Panc1 (cell line): ENCODE measurements around the gene CRYAB. TPM values are rescaled to one million over a fixed set of nuclear protein-coding genes. Genes with fewer than 3 reads are reported as not detected.

Source experiments
- ATAC-seq: fragments of 200-7000 bp; cut with Tn5 transposase; 2 replicates; pipeline ENCODE4 v1.9.1; 2020; ENCODE audit warnings: mild to moderate bottlenecking, moderate library complexity
- BruUV-seq: library from RNA; stranded (reverse); fragments of 400-500 nt; replicated peaks from 2 replicates; lab custom pipeline; 2021; lab: Mats Ljungman, UMichigan
- CTCF ChIA-PET: fragments of 300-600 bp; sonication (Branson Sonifier 250); formaldehyde crosslinking; loops from one replicate; lab custom pipeline; 2022; ENCODE audit warnings: antibody characterized with exemption; lab: Charles Lee
- POLR2A ChIA-PET: fragments of 300-600 bp; sonication (Branson Sonifier 250); formaldehyde crosslinking; loops from one replicate; lab custom pipeline; 2022; ENCODE audit warnings: antibody characterized with exemption; lab: Charles Lee
- DNase-seq: peaks from one replicate; pipeline ENCODE4 v3.0.0-alpha.2; 2010; ENCODE audit warnings: low read depth, low spot score
- H3K27ac ChIP-seq: 2 replicates; pipeline ENCODE4 v1.5.1; 2011; ENCODE audit warnings: mild to moderate bottlenecking, low read length, inconsistent platforms
- H3K27me3 ChIP-seq: fragments of 200-500 bp; sonication (Bioruptor generic); 2 replicates; pipeline ENCODE4 v1.6.0; 2014; ENCODE audit warnings: low read length, inconsistent platforms; ENCODE audit not compliant: control insufficient read depth, insufficient read depth
- H3K36me3 ChIP-seq: fragments of 200-500 bp; sonication (Bioruptor generic); 2 replicates; pipeline ENCODE4 v1.5.1; 2014; ENCODE audit warnings: inconsistent platforms, mild to moderate bottlenecking, low read length, moderate library complexity; ENCODE audit not compliant: control insufficient read depth, insufficient read depth
- H3K4me1 ChIP-seq: 2 replicates; pipeline ENCODE4 v1.5.1; 2011; ENCODE audit warnings: inconsistent platforms, mild to moderate bottlenecking, low read length, moderate library complexity; ENCODE audit not compliant: control insufficient read depth, insufficient read depth
- H3K4me3 ChIP-seq, 2 experiments: 2 replicates each; pipeline ENCODE4 v1.5.1; 2011 to 2012; ENCODE audit warnings: low read depth in 2 of 2, low read length in 2 of 2, mild to moderate bottlenecking in 2 of 2, inconsistent platforms in 1 of 2, moderate library complexity in 1 of 2
- H3K9me3 ChIP-seq: fragments of 200-500 bp; sonication (Bioruptor generic); 2 replicates; pipeline ENCODE4 v1.5.1; 2014; ENCODE audit warnings: low read depth, mild to moderate bottlenecking, inconsistent platforms, low read length, moderate library complexity; ENCODE audit not compliant: control insufficient read depth, insufficient read depth
- CTCF ChIP-seq: fragments of 450-650 bp; IDR thresholded peaks from 2 replicates; pipeline ENCODE4 v1.5.1; 2017; ENCODE audit warnings: mild to moderate bottlenecking
- POLR2AphosphoS5 ChIP-seq: IDR thresholded peaks from 2 replicates; pipeline ENCODE4 v1.6.1; 2012; ENCODE audit warnings: mild to moderate bottlenecking, low read depth, low read length, moderate library complexity
- REST ChIP-seq, 2 experiments: IDR thresholded peaks; 2 replicates each; pipeline ENCODE4 v1.6.1; 2011 to 2012; ENCODE audit warnings: low read depth in 2 of 2, control low read depth in 1 of 2, low read length in 1 of 2, mild to moderate bottlenecking in 1 of 2, moderate library complexity in 1 of 2; ENCODE audit not compliant: insufficient read depth in 1 of 2
- SIN3A ChIP-seq: IDR thresholded peaks from 2 replicates; pipeline ENCODE4 v1.6.1; 2012; ENCODE audit warnings: low read depth, mild to moderate bottlenecking, low read length, moderate library complexity, borderline replicate concordance; ENCODE audit not compliant: insufficient read depth
- TCF7L2 ChIP-seq: IDR thresholded peaks from 2 replicates; pipeline ENCODE4 v1.6.1; 2011; ENCODE audit warnings: mild to moderate bottlenecking, low read depth, low read length, inconsistent platforms
- in situ Hi-C: cut with HindIII; loops from 2 replicates; pipeline ENCODE4 v1.10.0; 2016; ENCODE audit warnings: low sequenced_read_pairs, low pct_unique_long_range_greater_than_20kb
- intact Hi-C: fragments of 100-400 bp; cut with micrococcal nuclease; formaldehyde crosslinking; loops from one replicate; pipeline ENCODE4 v1.10.0; 2022; ENCODE audit not compliant: unreplicated experiment
- total RNA-seq: library from RNA; stranded (reverse); gene quantifications from one replicate; pipeline ENCODE4 v1.2.1, GENCODE V29; 2021; ENCODE audit not compliant: unreplicated experiment

CRYAB gene
- total RNA-seq, 1 experiment from 2014 or later = 0.59 TPM

- H3K27me3 ChIP-seq = no peaks in the 10 kb centered on the region
- H3K36me3 ChIP-seq = no peaks in the 10 kb centered on the region
- ChIA-PET CTCF (no interaction called here), POLR2A (no interaction called here)
- ATAC-seq (peak; percentile 33; the same call in 1 of the 2 replicates), DNase-seq (no peak)
- H3K4me1 ChIP-seq = no peaks in the 10 kb centered on the region
- TF ChIP-seq CTCF = no peak
- TF ChIP-seq TCF7L2 = no peak
- TF ChIP-seq SIN3A = no peak
- no peak for TF ChIP-seq REST (IDR thresholded peaks at IDR 0.05; ENCODE audit: insufficient read depth in 1 of 2, low read depth in 2 of 2, low read length in 1 of 2)
- no peak for TF ChIP-seq POLR2AphosphoS5
- no peaks in the 10 kb centered on the region for H3K9me3 ChIP-seq
- no peak overlapping the region for H3K4me3 ChIP-seq
- no TSS peak for BruUV-seq
- in situ Hi-C loops = no loop called here
- intact Hi-C loops = no loop called here
- H3K27ac ChIP-seq = no peak overlapping the region
These were observed 46.3 kb upstream of the CRYAB start for GRCh38 chr11:111957663-111958444.

GRCh38 chr11:111954154-111954553, 42.6 kb upstream of the CRYAB start:
- no peaks in the 10 kb centered on the region for H3K27me3 ChIP-seq
- CTCF ChIA-PET = no interaction called here
- H3K27ac ChIP-seq = no peak overlapping the region
- DNase-seq (no peak), ATAC-seq (no peak)
- no peaks in the 10 kb centered on the region for H3K9me3 ChIP-seq
- no peak overlapping the region for H3K4me3 ChIP-seq
- BruUV-seq = no TSS peak
- H3K36me3 ChIP-seq = no peaks in the 10 kb centered on the region
- intact Hi-C loops = no loop called here
- TF ChIP-seq POLR2AphosphoS5 = no peak
- no peak for TF ChIP-seq CTCF
- no peak for TF ChIP-seq SIN3A
- no peak for TF ChIP-seq TCF7L2
- TF ChIP-seq REST (IDR thresholded peaks at IDR 0.05; ENCODE audit: insufficient read depth in 1 of 2, low read depth in 2 of 2, low read length in 1 of 2) = no peak
- POLR2A ChIA-PET = no interaction called here
- H3K4me1 ChIP-seq = no peaks in the 10 kb centered on the region
- in situ Hi-C loops = no loop called here
